Ishikawa (cell line): ENCODE measurements around the gene STOX1.

ENCODE experiments used
- CEBPB ChIP-seq: IDR thresholded peaks from 2 replicates; pipeline ENCODE4 v1.6.1; 2012
- CREB1 ChIP-seq: IDR thresholded peaks from 2 replicates; pipeline ENCODE4 v1.6.1; 2012; ENCODE audit warnings: low read depth
- EGR1 ChIP-seq: IDR thresholded peaks from 2 replicates; pipeline ENCODE4 v1.6.1; 2012
- EP300 ChIP-seq: IDR thresholded peaks from 2 replicates; pipeline ENCODE4 v1.6.1; 2012; ENCODE audit warnings: borderline replicate concordance
- FOXM1 ChIP-seq: IDR thresholded peaks from 2 replicates; pipeline ENCODE4 v1.6.1; 2012; ENCODE audit warnings: low read depth, borderline replicate concordance
- NFIC ChIP-seq: IDR thresholded peaks from 2 replicates; pipeline ENCODE4 v1.6.1; 2012
- RAD21 ChIP-seq: IDR thresholded peaks from 2 replicates; pipeline ENCODE4 v1.6.1; 2012; ENCODE audit warnings: low read depth
- TAF1 ChIP-seq: IDR thresholded peaks from 2 replicates; pipeline ENCODE4 v1.6.1; 2012; ENCODE audit warnings: low read depth, mild to moderate bottlenecking
- TCF12 ChIP-seq: IDR thresholded peaks from 2 replicates; pipeline ENCODE4 v1.6.1; 2012; ENCODE audit warnings: low read depth
- TEAD4 ChIP-seq: IDR thresholded peaks from 2 replicates; pipeline ENCODE4 v1.6.1; 2012
- YY1 ChIP-seq: IDR thresholded peaks from 2 replicates; pipeline ENCODE4 v1.6.1; 2012; ENCODE audit warnings: low read depth
- ZBTB7A ChIP-seq: IDR thresholded peaks from 2 replicates; pipeline ENCODE4 v1.6.1; 2012; ENCODE audit warnings: low read depth
- TF ChIP-seq, protein P1 (sequence below): IDR thresholded peaks from 2 replicates; pipeline ENCODE4 v1.6.1; 2012
- TF ChIP-seq, protein P2 (sequence below): IDR thresholded peaks from 2 replicates; pipeline ENCODE4 v1.6.1; 2012; ENCODE audit warnings: low read depth, mild to moderate bottlenecking
- TF ChIP-seq, protein P3 (sequence below): IDR thresholded peaks from 2 replicates; pipeline ENCODE4 v1.6.1; 2012

The STOX1 gene

DNA sequence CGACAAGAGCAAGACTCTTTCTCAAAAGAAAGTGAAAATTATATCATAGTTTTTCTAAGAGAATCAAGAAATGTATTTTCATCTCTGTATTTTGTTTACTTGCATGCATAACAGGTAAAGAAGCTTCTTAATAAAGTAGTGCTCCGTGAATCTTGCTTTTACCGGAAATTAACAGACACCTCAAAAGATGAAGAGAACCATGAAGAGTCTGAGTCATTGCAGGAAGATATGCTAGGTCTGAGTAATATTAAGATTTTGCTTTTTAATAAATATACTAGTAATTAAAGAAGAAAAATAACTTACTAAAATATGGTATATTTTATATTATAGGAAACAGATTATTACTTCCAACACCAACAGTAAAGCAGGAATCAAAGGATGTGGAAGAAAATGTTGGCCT is 39.5 kb upstream of the STOX1 start:
- no peak for TF ChIP-seq YY1
- TF ChIP-seq NFIC, result no peak
- no peak for TF ChIP-seq FOXM1
- TF ChIP-seq EP300, result no peak
- no peak for TF ChIP-seq TCF12
- TF ChIP-seq, protein P1, sequence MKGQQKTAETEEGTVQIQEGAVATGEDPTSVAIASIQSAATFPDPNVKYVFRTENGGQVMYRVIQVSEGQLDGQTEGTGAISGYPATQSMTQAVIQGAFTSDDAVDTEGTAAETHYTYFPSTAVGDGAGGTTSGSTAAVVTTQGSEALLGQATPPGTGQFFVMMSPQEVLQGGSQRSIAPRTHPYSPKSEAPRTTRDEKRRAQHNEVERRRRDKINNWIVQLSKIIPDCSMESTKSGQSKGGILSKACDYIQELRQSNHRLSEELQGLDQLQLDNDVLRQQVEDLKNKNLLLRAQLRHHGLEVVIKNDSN, result no peak
- TF ChIP-seq, protein P2, sequence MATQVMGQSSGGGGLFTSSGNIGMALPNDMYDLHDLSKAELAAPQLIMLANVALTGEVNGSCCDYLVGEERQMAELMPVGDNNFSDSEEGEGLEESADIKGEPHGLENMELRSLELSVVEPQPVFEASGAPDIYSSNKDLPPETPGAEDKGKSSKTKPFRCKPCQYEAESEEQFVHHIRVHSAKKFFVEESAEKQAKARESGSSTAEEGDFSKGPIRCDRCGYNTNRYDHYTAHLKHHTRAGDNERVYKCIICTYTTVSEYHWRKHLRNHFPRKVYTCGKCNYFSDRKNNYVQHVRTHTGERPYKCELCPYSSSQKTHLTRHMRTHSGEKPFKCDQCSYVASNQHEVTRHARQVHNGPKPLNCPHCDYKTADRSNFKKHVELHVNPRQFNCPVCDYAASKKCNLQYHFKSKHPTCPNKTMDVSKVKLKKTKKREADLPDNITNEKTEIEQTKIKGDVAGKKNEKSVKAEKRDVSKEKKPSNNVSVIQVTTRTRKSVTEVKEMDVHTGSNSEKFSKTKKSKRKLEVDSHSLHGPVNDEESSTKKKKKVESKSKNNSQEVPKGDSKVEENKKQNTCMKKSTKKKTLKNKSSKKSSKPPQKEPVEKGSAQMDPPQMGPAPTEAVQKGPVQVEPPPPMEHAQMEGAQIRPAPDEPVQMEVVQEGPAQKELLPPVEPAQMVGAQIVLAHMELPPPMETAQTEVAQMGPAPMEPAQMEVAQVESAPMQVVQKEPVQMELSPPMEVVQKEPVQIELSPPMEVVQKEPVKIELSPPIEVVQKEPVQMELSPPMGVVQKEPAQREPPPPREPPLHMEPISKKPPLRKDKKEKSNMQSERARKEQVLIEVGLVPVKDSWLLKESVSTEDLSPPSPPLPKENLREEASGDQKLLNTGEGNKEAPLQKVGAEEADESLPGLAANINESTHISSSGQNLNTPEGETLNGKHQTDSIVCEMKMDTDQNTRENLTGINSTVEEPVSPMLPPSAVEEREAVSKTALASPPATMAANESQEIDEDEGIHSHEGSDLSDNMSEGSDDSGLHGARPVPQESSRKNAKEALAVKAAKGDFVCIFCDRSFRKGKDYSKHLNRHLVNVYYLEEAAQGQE, result no peak

DNA sequence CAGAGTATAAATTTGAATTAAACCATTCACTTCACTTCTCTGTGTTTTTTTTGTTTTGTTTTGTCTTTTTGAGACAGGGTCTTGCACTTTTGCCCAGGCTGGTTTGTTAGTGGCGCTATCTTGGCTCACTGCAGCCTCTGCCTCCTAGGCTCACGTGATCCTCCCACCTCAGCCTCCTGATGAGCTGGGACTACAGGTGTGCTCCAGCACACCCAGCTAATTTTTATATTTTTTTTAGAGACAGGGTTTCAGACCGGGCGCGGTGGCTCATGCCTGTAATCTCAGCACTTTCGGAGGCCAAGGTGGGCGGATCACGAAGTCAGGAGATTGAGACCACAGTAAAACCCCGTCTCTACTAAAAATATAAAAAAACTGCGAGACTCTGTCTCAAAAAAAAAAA is 36.9 kb upstream of the STOX1 start:
- no peak for TF ChIP-seq TCF12
- TF ChIP-seq CEBPB, result no peak
- no peak for TF ChIP-seq ZBTB7A
- no peak for TF ChIP-seq NFIC
- TF ChIP-seq, protein P2, result no peak
- no peak for TF ChIP-seq YY1
- TF ChIP-seq CREB1, result no peak
- TF ChIP-seq, protein P3, sequence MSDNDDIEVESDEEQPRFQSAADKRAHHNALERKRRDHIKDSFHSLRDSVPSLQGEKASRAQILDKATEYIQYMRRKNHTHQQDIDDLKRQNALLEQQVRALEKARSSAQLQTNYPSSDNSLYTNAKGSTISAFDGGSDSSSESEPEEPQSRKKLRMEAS, result no peak
- TF ChIP-seq RAD21, result no peak
- TF ChIP-seq EP300, result no peak
- TF ChIP-seq FOXM1, result no peak
- no peak for TF ChIP-seq TAF1
- TF ChIP-seq, protein P1, result no peak
- no peak for TF ChIP-seq EGR1
- no peak for TF ChIP-seq TEAD4

DNA sequence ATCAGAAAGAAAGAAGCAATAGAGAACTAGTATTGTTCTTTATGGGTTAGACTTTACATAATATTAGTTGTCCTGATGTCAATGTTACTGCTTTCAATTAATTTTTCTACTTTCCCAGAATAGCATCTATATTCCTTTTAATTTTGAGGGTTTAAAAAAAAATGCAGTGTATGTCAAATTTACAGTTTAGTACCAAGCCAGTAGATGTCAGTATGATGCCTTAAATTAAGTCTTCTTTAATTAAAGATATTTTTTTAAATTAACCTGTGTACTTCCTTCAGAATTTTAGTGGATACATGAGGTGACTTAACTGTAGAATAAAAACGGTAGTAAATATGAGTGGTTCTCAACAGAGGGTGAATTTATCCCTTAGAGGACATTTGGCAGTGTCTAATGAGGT is 35.2 kb upstream of the STOX1 start:
- TF ChIP-seq YY1 (no peak), RAD21 (0 out of 2 replicates have a peak, but pooled peaks have one; percentile 4)

DNA sequence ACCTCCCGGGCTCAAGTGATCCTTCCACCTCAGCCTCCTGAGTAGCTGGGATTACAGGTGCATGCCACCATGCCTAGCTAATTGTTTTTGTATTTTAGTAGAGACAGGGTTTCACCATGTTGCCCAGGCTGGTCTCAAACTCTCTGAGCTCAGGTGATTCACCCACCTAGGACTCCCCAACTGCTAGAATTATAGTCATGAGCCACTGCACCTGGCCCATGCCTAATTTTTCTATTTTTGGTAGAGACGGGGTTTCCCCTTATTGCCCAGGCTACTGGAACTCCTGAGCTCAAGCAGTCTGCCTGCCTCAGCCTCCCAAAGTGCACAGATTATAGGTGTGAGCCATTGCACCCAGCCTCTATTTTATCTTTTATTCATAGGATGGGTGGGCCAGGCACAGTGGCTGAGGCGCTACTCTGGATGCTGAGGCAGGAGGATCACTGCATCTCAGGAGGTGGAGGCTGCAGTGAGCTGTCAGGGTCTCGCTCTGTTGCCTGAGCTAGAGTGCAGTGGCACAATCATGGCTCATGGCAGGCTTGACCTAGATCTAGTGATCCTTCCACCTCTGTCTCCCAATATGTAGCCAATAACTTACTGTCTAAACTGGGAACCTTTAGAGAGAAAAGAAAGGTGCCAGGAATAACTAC is 31.3 kb upstream of the STOX1 start:
- TF ChIP-seq NFIC, result no peak
- no peak for TF ChIP-seq TEAD4
- no peak for TF ChIP-seq CREB1
- TF ChIP-seq FOXM1, result no peak
- TF ChIP-seq ZBTB7A, result no peak
- no peak for TF ChIP-seq CEBPB
- no peak for TF ChIP-seq EGR1
- TF ChIP-seq, protein P3, result no peak
- TF ChIP-seq EP300, result no peak
- TF ChIP-seq YY1, result no peak

DNA sequence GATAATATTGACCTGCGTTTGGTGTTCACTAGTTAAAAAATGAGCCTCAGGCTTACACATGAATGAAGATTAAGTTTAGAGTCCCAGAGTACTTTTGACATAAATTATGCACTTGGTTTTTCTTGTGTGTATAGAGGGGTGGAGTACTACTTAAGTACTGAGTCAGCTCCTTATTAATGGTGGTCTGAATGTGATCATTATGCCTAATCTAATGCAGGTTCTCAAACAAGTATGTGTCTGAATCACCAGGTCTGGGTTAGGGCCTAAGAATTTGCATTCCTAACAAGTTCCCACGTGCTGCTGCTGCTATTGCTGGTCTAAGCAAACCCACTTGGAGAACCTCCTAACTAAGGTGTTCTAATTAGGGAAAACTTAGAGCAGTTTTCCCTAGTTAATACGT is 30.7 kb upstream of the STOX1 start:
- TF ChIP-seq, protein P3, result no peak
- TF ChIP-seq NFIC, result no peak
- no peak for TF ChIP-seq CREB1

DNA sequence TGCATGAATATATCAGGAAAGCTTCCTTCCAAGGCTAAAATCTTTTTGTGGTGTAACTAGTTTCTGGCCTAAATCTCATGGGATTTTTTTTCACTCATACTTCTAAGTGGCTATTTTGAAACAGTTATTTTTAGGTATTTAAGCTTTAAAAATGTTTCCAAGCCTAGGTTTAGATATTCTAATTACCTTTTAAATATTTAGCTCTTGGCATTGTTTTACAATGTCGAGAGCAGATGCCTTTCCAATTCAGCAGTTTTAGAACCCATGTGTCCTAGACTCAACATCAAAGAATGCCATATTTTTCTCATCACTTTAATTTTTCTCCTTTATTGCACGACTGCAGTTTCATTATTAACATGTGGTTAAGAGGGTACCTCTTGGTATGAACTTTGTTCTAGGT is 27.1 kb upstream of the STOX1 start:
- no peak for TF ChIP-seq CREB1
- no peak for TF ChIP-seq NFIC
- TF ChIP-seq, protein P3, result no peak

DNA sequence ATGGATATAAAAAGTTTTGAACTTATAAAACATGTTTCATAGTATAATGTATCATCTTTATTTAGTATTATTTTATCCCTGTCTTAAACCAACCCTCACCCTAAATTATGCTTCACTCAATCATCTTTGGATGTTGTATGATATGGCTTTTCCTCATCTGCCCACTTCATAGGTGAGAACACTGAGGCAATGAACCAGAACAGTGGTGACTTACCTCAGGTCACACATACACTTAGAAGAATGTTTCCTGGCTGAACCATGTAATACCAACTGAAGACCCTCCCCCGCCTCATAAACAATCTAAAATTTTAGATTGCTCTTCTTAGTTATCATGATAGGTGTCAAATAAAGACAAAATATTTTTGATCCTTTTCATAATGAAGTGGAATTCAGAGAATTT is 22.6 kb upstream of the STOX1 start:
- TF ChIP-seq CREB1 (no peak), TAF1 (no peak), NFIC (no peak), EP300 (no peak), EGR1 (no peak), YY1 (no peak), FOXM1 (no peak), ZBTB7A (no peak), RAD21 (no peak), TCF12 (no peak), CEBPB (no peak), TEAD4 (no peak)
- TF ChIP-seq, protein P1, result no peak
- TF ChIP-seq, protein P3, result no peak
